IMR-90 (cell line): ENCODE measurements around the gene DNAJA4. TPM values are rescaled to one million over a fixed set of nuclear protein-coding genes. Genes with fewer than 3 reads are reported as not detected.

Source experiments
- ATAC-seq: fragments of 200-7000 bp; cut with Tn5 transposase; 2 replicates; pipeline ENCODE4 v1.9.1; 2020; ENCODE audit warnings: low read depth, mild to moderate bottlenecking, moderate library complexity
- BruUV-seq: library from RNA; stranded (reverse); fragments of 400-500 nt; replicated peaks from 2 replicates; lab custom pipeline; 2021; lab: Mats Ljungman, UMichigan
- CTCF ChIA-PET: fragments of 300-600 bp; formaldehyde crosslinking; extraction: SDS; loops from one replicate; lab custom pipeline; 2021; ENCODE audit warnings: antibody characterized with exemption; lab: Yijun Ruan, JAX
- POLR2A ChIA-PET: fragments of 300-600 bp; sonication (Branson Sonifier 250); formaldehyde crosslinking; loops from one replicate; lab custom pipeline; 2022; ENCODE audit warnings: antibody characterized with exemption; ENCODE audit not compliant: unreplicated experiment; lab: Charles Lee
- DNase-seq: peaks from one replicate; pipeline ENCODE4 v3.0.0; 2013
- H2AFZ ChIP-seq: replicated peaks from 2 replicates; pipeline ENCODE3; 2013; ENCODE audit warnings: low read length, mild to moderate bottlenecking; ENCODE audit not compliant: poor library complexity
- H2AK5ac ChIP-seq: 2 replicates; pipeline ENCODE4 v1.6.1; 2013; ENCODE audit warnings: low read depth, low read length, inconsistent platforms
- H2AK9ac ChIP-seq: replicated peaks from 2 replicates; pipeline ENCODE3; 2013; ENCODE audit warnings: mild to moderate bottlenecking, low read depth, low read length, moderate library complexity; ENCODE audit not compliant: poor library complexity
- H2BK120ac ChIP-seq: 2 replicates; pipeline ENCODE4 v1.6.1; 2013; ENCODE audit warnings: low read depth, low read length, inconsistent platforms
- H2BK15ac ChIP-seq: 3 replicates; pipeline ENCODE4 v1.6.1; 2013; ENCODE audit warnings: low read depth, low read length, inconsistent platforms
- H2BK20ac ChIP-seq: 2 replicates; pipeline ENCODE4 v1.6.1; 2013; ENCODE audit warnings: low read depth, mild to moderate bottlenecking, inconsistent platforms, low read length, moderate library complexity
- H2BK5ac ChIP-seq: 2 replicates; pipeline ENCODE4 v1.6.1; 2013; ENCODE audit warnings: mild to moderate bottlenecking, low read depth, low read length, inconsistent platforms; ENCODE audit not compliant: poor library complexity, severe bottlenecking
- H3K14ac ChIP-seq: replicated peaks from 2 replicates; pipeline ENCODE4 v1.6.1; 2013; ENCODE audit warnings: low read depth, low read length, inconsistent platforms
- H3K18ac ChIP-seq: 2 replicates; pipeline ENCODE4 v1.6.1; 2013; ENCODE audit warnings: low read depth, low read length, control low read depth
- H3K23ac ChIP-seq: 2 replicates; pipeline ENCODE4 v1.6.1; 2013; ENCODE audit warnings: low read depth, low read length, inconsistent platforms
- H3K27ac ChIP-seq: 2 replicates; pipeline ENCODE4 v1.5.1; 2013; ENCODE audit warnings: mild to moderate bottlenecking, control low read depth, low read length; ENCODE audit not compliant: insufficient read depth
- H3K27me3 ChIP-seq: 2 replicates; pipeline ENCODE4 v1.6.1; 2013; ENCODE audit warnings: low read length; ENCODE audit not compliant: control insufficient read depth, insufficient read depth
- H3K36me3 ChIP-seq: 2 replicates; pipeline ENCODE4 v1.6.1; 2013; ENCODE audit warnings: low read length, mixed read lengths; ENCODE audit not compliant: control insufficient read depth, insufficient read depth
- H3K4ac ChIP-seq: 2 replicates; pipeline ENCODE4 v1.6.1; 2013; ENCODE audit warnings: low read depth, low read length, inconsistent platforms
- H3K4me1 ChIP-seq: 2 replicates; pipeline ENCODE4 v1.6.1; 2013; ENCODE audit warnings: low read length, mixed read lengths; ENCODE audit not compliant: control insufficient read depth, insufficient read depth
- H3K4me2 ChIP-seq: 2 replicates; pipeline ENCODE4 v1.6.1; 2013; ENCODE audit warnings: low read depth, mild to moderate bottlenecking, control low read depth, low read length, moderate library complexity
- H3K4me3 ChIP-seq: 2 replicates; pipeline ENCODE4 v1.5.1; 2013; ENCODE audit warnings: low read depth, mild to moderate bottlenecking, control low read depth, low read length, moderate library complexity; ENCODE audit not compliant: insufficient read depth
- H3K56ac ChIP-seq: 2 replicates; pipeline ENCODE4 v1.6.1; 2013; ENCODE audit warnings: low read length, inconsistent platforms; ENCODE audit not compliant: insufficient read depth; ENCODE audit errors: extremely low read depth
- H3K79me1 ChIP-seq, 2 experiments: 2 replicates each; pipeline ENCODE4 v1.6.1; 2013; ENCODE audit warnings: low read length in 2 of 2, inconsistent platforms in 1 of 2, low read depth in 1 of 2
- H3K9ac ChIP-seq: 2 replicates; pipeline ENCODE4 v1.6.1; 2013; ENCODE audit warnings: low read depth, low read length, control low read depth
- H3K9me1 ChIP-seq: 2 replicates; pipeline ENCODE4 v1.6.1; 2013; ENCODE audit warnings: low read length, inconsistent platforms; ENCODE audit not compliant: insufficient read depth
- H3K9me3 ChIP-seq: 2 replicates; pipeline ENCODE4 v1.6.1; 2013; ENCODE audit warnings: low read length; ENCODE audit not compliant: control insufficient read depth, insufficient read depth
- H4K20me1 ChIP-seq: 2 replicates; pipeline ENCODE4 v1.6.1; 2013; ENCODE audit warnings: low read length, inconsistent platforms; ENCODE audit not compliant: insufficient read depth
- H4K5ac ChIP-seq: 2 replicates; pipeline ENCODE4 v1.6.1; 2013; ENCODE audit warnings: mild to moderate bottlenecking, low read depth, low read length, control low read depth
- H4K8ac ChIP-seq, 2 experiments: 2 replicates each; pipeline ENCODE4 v1.6.1; 2013; ENCODE audit warnings: low read depth in 2 of 2, low read length in 2 of 2, control low read depth in 1 of 2, inconsistent platforms in 1 of 2
- H4K91ac ChIP-seq: 2 replicates; pipeline ENCODE4 v1.6.1; 2013; ENCODE audit warnings: low read depth, low read length, inconsistent platforms; ENCODE audit not compliant: insufficient read depth
- BHLHE40 ChIP-seq: fragments of 150-350 bp; IDR thresholded peaks from 2 replicates; pipeline ENCODE4 v1.6.1; 2016; ENCODE audit warnings: mild to moderate bottlenecking, low read depth, low read length
- CEBPB ChIP-seq: IDR thresholded peaks from 2 replicates; pipeline ENCODE4 v1.6.1; 2012; ENCODE audit warnings: low read depth, low read length, improper control_type of control experiment
- CHD1 ChIP-seq: IDR thresholded peaks from 2 replicates; pipeline ENCODE4 v1.6.1; 2012; ENCODE audit warnings: low read depth, low read length, improper control_type of control experiment
- CTCF ChIP-seq: conservative IDR thresholded peaks from 2 replicates; pipeline ENCODE4 v1.5.1; 2012; ENCODE audit warnings: mild to moderate bottlenecking, low read depth, low read length, improper control_type of control experiment
- ELK1 ChIP-seq: fragments of 150-350 bp; IDR thresholded peaks from 2 replicates; pipeline ENCODE4 v1.6.1; 2016; ENCODE audit warnings: low read depth, mild to moderate bottlenecking, low read length, moderate library complexity, borderline replicate concordance
- FOS ChIP-seq: fragments of 150-350 bp; IDR thresholded peaks from 2 replicates; pipeline ENCODE4 v1.6.1; 2016; ENCODE audit warnings: low read depth, low read length
- MAFK ChIP-seq: IDR thresholded peaks from 2 replicates; pipeline ENCODE4 v1.6.1; 2012; ENCODE audit warnings: low read depth, low read length, improper control_type of control experiment
- MXI1 ChIP-seq: IDR thresholded peaks from 2 replicates; pipeline ENCODE4 v1.6.1; 2012; ENCODE audit warnings: low read depth, mild to moderate bottlenecking, low read length, moderate library complexity, borderline replicate concordance
- NFE2L2 ChIP-seq: fragments of 150-350 bp; IDR thresholded peaks from 2 replicates; pipeline ENCODE4 v1.6.1; 2016; ENCODE audit warnings: low read depth, mild to moderate bottlenecking, low read length
- POLR2A ChIP-seq: IDR thresholded peaks from 2 replicates; pipeline ENCODE4 v1.6.1; 2012; ENCODE audit warnings: mild to moderate bottlenecking, low read depth, low read length
- RAD21 ChIP-seq: IDR thresholded peaks from 2 replicates; pipeline ENCODE4 v1.6.1; 2012; ENCODE audit warnings: low read length, improper control_type of control experiment
- RCOR1 ChIP-seq: IDR thresholded peaks from 2 replicates; pipeline ENCODE4 v1.6.1; 2012; ENCODE audit warnings: mild to moderate bottlenecking, low read length, improper control_type of control experiment; ENCODE audit not compliant: insufficient replicate concordance
- RFX5 ChIP-seq: IDR thresholded peaks from 2 replicates; pipeline ENCODE4 v1.8.0; 2012; ENCODE audit warnings: low read depth, mild to moderate bottlenecking, low read length, moderate library complexity
- WGBS, 2 experiments: methylation state at CpG; one replicate each; pipeline versions ENCODE4 v1.1.5 to v1.1.7; 2013; ENCODE audit warnings: missing lambda C conversion rate in 2 of 2; ENCODE audit not compliant: insufficient read length in 1 of 2; ENCODE audit errors: extremely low coverage in 2 of 2; 5-methylcytosine and 5-hydroxymethylcytosine counted together
- dilution Hi-C: fragments of 300-500 bp; cut with HindIII; formaldehyde crosslinking; loops from one replicate; pipeline ENCODE4 v1.14.3; 2018; ENCODE audit warnings: low sequenced_read_pairs; ENCODE audit not compliant: unreplicated experiment
- in situ Hi-C: fragments of 300-500 bp; cut with MboI; formaldehyde crosslinking; loops from 3 replicates; pipeline ENCODE4 v1.14.3; 2019; ENCODE audit warnings: low sequenced_read_pairs, inconsistent platforms, mixed read lengths
- intact Hi-C: fragments of 100-400 bp; cut with micrococcal nuclease; formaldehyde crosslinking; loops from 2 replicates; pipeline ENCODE4 v1.10.0; 2022
- polyA plus RNA-seq, 3 experiments: library from polyadenylated mRNA; depleted of rRNA; stranded (reverse); fragments of >200 nt; gene quantifications; 2 replicates each; pipeline ENCODE4 v1.2.3, GENCODE V29; 2012; ENCODE audit warnings: low replicate concordance in 1 of 3
- total RNA-seq: library from RNA; depleted of rRNA; stranded (reverse); fragments of >200 nt; gene quantifications from 2 replicates; pipeline ENCODE4 v1.2.3, GENCODE V29; 2012
- TF ChIP-seq, protein P1 (sequence below): fragments of 150-350 bp; IDR thresholded peaks from 2 replicates; pipeline ENCODE4 v1.6.1; 2017; ENCODE audit warnings: mild to moderate bottlenecking, antibody characterized with exemption, low read length, low read depth

The DNAJA4 gene
- total and polyA plus RNA-seq, 2 of the 4 experiments (the other 2 are of a cell fraction), result 0.18 to 0.32 TPM

DNA sequence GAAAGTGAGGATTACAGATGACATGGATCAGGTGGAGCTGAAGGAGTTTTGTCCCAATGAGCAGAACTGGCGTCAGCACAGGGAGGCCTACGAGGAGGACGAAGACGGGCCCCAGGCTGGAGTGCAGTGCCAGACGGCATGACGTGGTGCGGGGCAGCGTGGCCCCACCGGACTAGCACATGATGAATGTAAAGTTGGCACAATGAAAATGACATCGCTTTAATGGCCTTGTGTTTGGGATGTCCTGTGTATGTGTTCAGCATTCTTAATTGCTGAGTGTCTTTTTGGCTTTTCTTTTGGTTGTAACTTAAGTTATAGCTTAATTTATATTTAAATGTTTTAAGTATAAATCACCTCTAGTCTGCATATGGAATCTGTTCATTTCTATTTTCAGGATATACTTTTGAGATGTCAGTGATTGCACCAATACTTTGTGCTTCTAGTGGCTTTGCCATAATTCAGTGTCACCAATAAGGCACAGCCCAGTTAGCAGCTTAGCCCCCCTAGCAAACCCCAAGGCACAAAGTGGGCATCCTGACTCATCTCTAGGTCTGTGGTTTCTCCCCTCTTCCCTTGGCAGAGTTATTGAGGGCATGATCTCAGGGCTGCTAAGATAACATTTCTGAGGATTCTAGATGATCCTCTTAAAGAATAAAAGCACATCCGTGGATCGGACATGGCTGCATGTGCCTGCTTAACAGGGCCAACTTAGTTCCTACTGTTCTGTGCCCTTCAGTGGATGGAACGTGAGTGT lies 16.1 kb downstream of the DNAJA4 start:
- peak overlapping the region; percentile 13; the same call in 1 of the 2 replicates for H3K56ac ChIP-seq
- H3K4me3 ChIP-seq, result no peak overlapping the region
- peak overlapping the region; percentile 55; the same call in 1 of the 2 replicates for H2AK5ac ChIP-seq
- peak overlapping the region; percentile 3; the same call in 1 of the 2 replicates for H3K14ac ChIP-seq
- no peaks in the 10 kb centered on the region for H3K9me3 ChIP-seq
- peak overlapping the region; percentile 21 to 46; a peak in 2 of 4 replicates for H4K8ac ChIP-seq
- CTCF ChIA-PET, result interaction anchor here (0.5 kb wide), 1 partner anchor 40 kb away, joined by 4 read pairs; no protein-coding TSS in a partner anchor
- POLR2A ChIA-PET, result interaction anchor here (0.6 kb wide), 1 partner anchor 223 kb away, joined by 3 read pairs; no protein-coding TSS in a partner anchor
- H4K91ac ChIP-seq, result peak overlapping the region; percentile 60
- H4K20me1 ChIP-seq, result no peaks in the 10 kb centered on the region; the same call in 1 of the 2 replicates
- no peaks in the 10 kb centered on the region for H3K27me3 ChIP-seq
- DNase-seq (peak; percentile 65), ATAC-seq (peak; percentile 59)
- no peak overlapping the region for H2AFZ ChIP-seq
- H2BK15ac ChIP-seq, result no peak overlapping the region
- peak overlapping the region; percentile 62; the same call in 1 of the 2 replicates for H4K5ac ChIP-seq
- intact Hi-C loops, result no loop called here
- H3K36me3 ChIP-seq, result peaks cover 20% of the 10 kb centered on the region
- H3K4me2 ChIP-seq, result peak overlapping the region; percentile 21; the same call in 1 of the 2 replicates
- peak overlapping the region; percentile 26; the same call in 1 of the 2 replicates for H3K18ac ChIP-seq
- peak overlapping the region; percentile 58 for H2BK120ac ChIP-seq
- in situ Hi-C loops, result no loop called here
- WGBS, 2 experiments, result 80% methylated on average over 7 of the region's 13 CpGs; no CpG with 5 or more reads in 1 of the 2 experiments
- H3K27ac ChIP-seq, result peak overlapping the region; percentile 72; the same call in 1 of the 2 replicates
- peak overlapping the region; percentile 83 for H3K23ac ChIP-seq
- no peak overlapping the region for H3K9ac ChIP-seq
- peak overlapping the region; percentile 60 for H2BK5ac ChIP-seq
- peaks cover 17% of the 10 kb centered on the region for H3K4me1 ChIP-seq
- peak overlapping the region; percentile 38 for H2BK20ac ChIP-seq
- no peak overlapping the region for H2AK9ac ChIP-seq
- 0 out of 4 replicates have a peak, but pooled peaks cover 0 to 6% of the 10 kb centered on the region in 2 experiments for H3K79me1 ChIP-seq
- no TSS peak for BruUV-seq
- H3K9me1 ChIP-seq, result peaks cover 18% of the 10 kb centered on the region
- H3K4ac ChIP-seq, result peak overlapping the region; percentile 76
- dilution Hi-C loops, result no loop called here
- TF ChIP-seq CHD1 (no peak), RAD21 (no peak), BHLHE40 (no peak), ELK1 (no peak), POLR2A (no peak), RCOR1 (no peak), FOS (no peak), MAFK (no peak), CEBPB (no peak), MXI1 (no peak), CTCF (no peak), NFE2L2 (no peak), RFX5 (no peak)
- TF ChIP-seq, protein P1, sequence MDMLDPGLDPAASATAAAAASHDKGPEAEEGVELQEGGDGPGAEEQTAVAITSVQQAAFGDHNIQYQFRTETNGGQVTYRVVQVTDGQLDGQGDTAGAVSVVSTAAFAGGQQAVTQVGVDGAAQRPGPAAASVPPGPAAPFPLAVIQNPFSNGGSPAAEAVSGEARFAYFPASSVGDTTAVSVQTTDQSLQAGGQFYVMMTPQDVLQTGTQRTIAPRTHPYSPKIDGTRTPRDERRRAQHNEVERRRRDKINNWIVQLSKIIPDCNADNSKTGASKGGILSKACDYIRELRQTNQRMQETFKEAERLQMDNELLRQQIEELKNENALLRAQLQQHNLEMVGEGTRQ, result no peak
